OCI-LY3 (cell line): ENCODE measurements around the gene PITX3.

Experiments
- EZH2phosphoT487 ChIP-seq: fragments of 200-600 bp; shearing (Covaris generic); IDR thresholded peaks from 2 replicates; pipeline ENCODE4 v1.6.1; 2018; ENCODE audit warnings: antibody characterized with exemption, mixed run types, low read depth
- TF ChIP-seq, protein P1 (sequence below): fragments of 200-600, 300-600 bp; sonication (generic); IDR thresholded peaks from 2 replicates; pipeline ENCODE4 v1.5.1; 2014; ENCODE audit warnings: antibody characterized with exemption, low read length, low read depth

DNA sequence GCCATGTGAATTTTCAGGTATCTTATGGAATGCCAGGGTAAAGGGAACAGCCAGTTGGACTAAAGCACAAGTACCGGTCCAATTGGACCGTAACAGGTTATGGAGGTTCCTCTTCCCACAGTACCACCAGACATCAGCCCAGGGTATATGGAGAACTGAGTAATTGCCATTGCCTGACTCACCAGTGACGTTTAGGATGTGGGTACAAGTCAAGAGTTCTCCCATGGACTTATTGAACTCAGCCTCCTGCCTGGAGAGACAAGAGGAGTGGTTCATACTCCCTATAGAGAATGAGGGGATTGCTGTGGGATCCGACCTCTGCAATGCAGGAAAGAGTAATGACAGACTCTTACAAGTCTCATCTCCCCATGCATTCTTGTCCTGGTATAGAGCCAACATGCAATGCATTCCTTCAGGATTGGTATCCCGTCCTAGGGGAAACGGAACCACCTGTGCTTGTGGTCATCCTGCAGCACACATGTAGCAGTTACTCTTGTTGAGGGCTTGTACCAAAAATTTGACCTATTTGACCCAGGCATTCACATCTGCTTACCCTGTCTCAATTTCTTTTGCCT is 45.9 kb downstream of the PITX3 start:
- TF ChIP-seq, protein P1, sequence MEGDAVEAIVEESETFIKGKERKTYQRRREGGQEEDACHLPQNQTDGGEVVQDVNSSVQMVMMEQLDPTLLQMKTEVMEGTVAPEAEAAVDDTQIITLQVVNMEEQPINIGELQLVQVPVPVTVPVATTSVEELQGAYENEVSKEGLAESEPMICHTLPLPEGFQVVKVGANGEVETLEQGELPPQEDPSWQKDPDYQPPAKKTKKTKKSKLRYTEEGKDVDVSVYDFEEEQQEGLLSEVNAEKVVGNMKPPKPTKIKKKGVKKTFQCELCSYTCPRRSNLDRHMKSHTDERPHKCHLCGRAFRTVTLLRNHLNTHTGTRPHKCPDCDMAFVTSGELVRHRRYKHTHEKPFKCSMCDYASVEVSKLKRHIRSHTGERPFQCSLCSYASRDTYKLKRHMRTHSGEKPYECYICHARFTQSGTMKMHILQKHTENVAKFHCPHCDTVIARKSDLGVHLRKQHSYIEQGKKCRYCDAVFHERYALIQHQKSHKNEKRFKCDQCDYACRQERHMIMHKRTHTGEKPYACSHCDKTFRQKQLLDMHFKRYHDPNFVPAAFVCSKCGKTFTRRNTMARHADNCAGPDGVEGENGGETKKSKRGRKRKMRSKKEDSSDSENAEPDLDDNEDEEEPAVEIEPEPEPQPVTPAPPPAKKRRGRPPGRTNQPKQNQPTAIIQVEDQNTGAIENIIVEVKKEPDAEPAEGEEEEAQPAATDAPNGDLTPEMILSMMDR, result no peak
- no peak for TF ChIP-seq EZH2phosphoT487
